Lung (tissue), 12 donors: ENCODE measurements around the gene MECR. TPM values are rescaled to one million over a fixed set of nuclear protein-coding genes. Genes with fewer than 3 reads are reported as not detected.

Experiments used
- ATAC-seq: fragments of 200-7000 bp; cut with Tn5 transposase; one replicate; pipeline ENCODE4 v1.9.1; 2020; ENCODE audit warnings: moderate number of reproducible peaks; ENCODE audit not compliant: insufficient read depth, low FRiP score
- DNase-seq, 3 donors: peaks; one replicate each; pipeline ENCODE4 v3.0.0-alpha.2; 2013 to 2017
- H3K27ac ChIP-seq, 2 donors: one replicate each; pipeline ENCODE4 v1.5.1; 2013; ENCODE audit warnings: mild to moderate bottlenecking in 2 of 2, moderate library complexity in 2 of 2, control low read depth in 1 of 2, inconsistent platforms in 1 of 2, low read depth in 1 of 2, low read length in 1 of 2
- H3K27me3 ChIP-seq, 3 donors: one replicate each; pipeline ENCODE4 v1.5.1; 2013; ENCODE audit warnings: low read length in 2 of 3; ENCODE audit not compliant: control insufficient read depth in 3 of 3, insufficient read depth in 3 of 3
- H3K36me3 ChIP-seq, 4 donors: one replicate each; pipeline ENCODE4 v1.5.1; 2013; ENCODE audit warnings: low read length in 4 of 4, mild to moderate bottlenecking in 1 of 4, moderate library complexity in 1 of 4; ENCODE audit not compliant: control insufficient read depth in 4 of 4, insufficient read depth in 4 of 4
- H3K4me1 ChIP-seq, 5 donors: one replicate each; pipeline ENCODE4 v1.5.1; 2013; ENCODE audit warnings: low read length in 5 of 5, mild to moderate bottlenecking in 2 of 5, moderate library complexity in 1 of 5; ENCODE audit not compliant: control insufficient read depth in 5 of 5, insufficient read depth in 5 of 5
- H3K4me3 ChIP-seq: one replicate; pipeline ENCODE4 v1.5.1; 2013; ENCODE audit warnings: mild to moderate bottlenecking, control low read depth, moderate library complexity
- H3K9ac ChIP-seq, 2 donors: one replicate each; pipeline ENCODE4 v1.5.1; 2013; ENCODE audit warnings: low read length in 2 of 2, control low read depth in 1 of 2; ENCODE audit not compliant: insufficient read depth in 1 of 2
- H3K9me3 ChIP-seq, 4 donors: one replicate each; pipeline ENCODE4 v1.5.1; 2013; ENCODE audit warnings: low read length in 3 of 4, mild to moderate bottlenecking in 1 of 4, moderate library complexity in 1 of 4; ENCODE audit not compliant: control insufficient read depth in 4 of 4, insufficient read depth in 3 of 4
- CTCF ChIP-seq: IDR thresholded peaks from 2 replicates; pipeline ENCODE4 v1.5.1; 2012; ENCODE audit warnings: mild to moderate bottlenecking; ENCODE audit errors: control extremely low read depth, extremely low read depth
- WGBS, 2 donors: extraction: QIAGEN DNeasy Blood & Tissue Kit; methylation state at CpG; one replicate each; pipeline ENCODE4 v1.1.7; 2013; 5-methylcytosine and 5-hydroxymethylcytosine counted together
- polyA plus RNA-seq, 2 donors: library from polyadenylated mRNA; stranded (reverse); fragments of 200-250 nt; gene quantifications; one replicate each; pipeline ENCODE4 v1.2.1, GENCODE V29; 2013
- total RNA-seq, 2 donors: library from RNA; depleted of rRNA in 1 of 2; stranded (reverse); fragments of >200 nt in 1 of 2; gene quantifications; one replicate each; pipeline ENCODE4 v1.2.1, GENCODE V29; 2014 to 2021
- donor health status: control.
- donor health status: control.
- donor health status: Bipolar disorder and iron deficiency.
- donor health status: healthy.
- donor health status: DM: yes; HTN: yes; CAD: no.

MECR gene
- total and polyA plus RNA-seq, 4 donors = 18.0 to 30.1 (median 23.2) TPM

DNA sequence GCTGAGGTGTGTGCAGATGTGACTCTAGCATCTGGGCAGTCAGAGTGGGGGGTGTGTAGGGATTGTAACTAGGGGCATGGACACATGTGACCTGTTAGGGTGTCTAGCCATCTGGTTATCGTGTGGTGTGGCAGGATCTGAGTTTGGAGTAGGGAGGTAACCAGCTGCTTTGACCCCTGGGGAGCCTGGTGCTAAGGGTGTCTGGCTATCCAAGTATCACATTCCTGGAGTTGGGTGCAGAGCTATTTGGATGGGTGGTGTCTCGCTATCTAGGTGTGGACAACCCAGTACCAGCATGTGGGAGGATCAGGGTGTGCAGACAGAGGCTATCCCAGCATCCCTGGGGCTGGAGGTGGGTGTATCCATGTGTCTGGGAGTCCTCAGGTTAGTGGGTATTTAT lies 10.3 kb upstream of the MECR start:
- Histone ChIP-seq H3K4me3 (no peak overlapping the region), H3K27ac (no peak overlapping the region), H3K9me3 (peaks cover 0 to under 1% (median 0%) of the 10 kb centered on the region in 4 donors), H3K36me3 (no peaks in the 10 kb centered on the region), H3K27me3 (peaks cover 0 to 10% (median 4%) of the 10 kb centered on the region in 3 donors), H3K4me1 (peaks cover 0 to 26% (median 6%) of the 10 kb centered on the region in 5 donors), H3K9ac (no peak overlapping the region)
- 69 to 76% methylated on average over 2 of the region's 2 CpGs for WGBS, 2 donors
- no peak for DNase-seq
- TF ChIP-seq CTCF = no peak
- ATAC-seq = no peak

- no peak for TF ChIP-seq CTCF
- Histone ChIP-seq H3K4me1 (peaks cover 0 to 27% (median 6%) of the 10 kb centered on the region in 5 donors), H3K4me3 (no peak overlapping the region), H3K27me3 (peaks cover 0 to 10% (median 7%) of the 10 kb centered on the region in 3 donors), H3K9ac (no peak overlapping the region), H3K9me3 (no peaks in the 10 kb centered on the region), H3K36me3 (no peaks in the 10 kb centered on the region), H3K27ac (no peak overlapping the region)
- 27 to 43% methylated on average over 4 of the region's 4 CpGs for WGBS, 2 donors
- DNase-seq = peak; percentile 36 to 40 (median 36)
- ATAC-seq = no peak
These were observed 9.7 kb upstream of the MECR start for GRCh38 chr1:29240400-29240837.

GRCh38 chr1:29239142-29239541 lies 8.4 kb upstream of the MECR start:
- peak in 2 of 3 donors; percentile 18 to 29 for DNase-seq
- Histone ChIP-seq H3K9ac (no peak overlapping the region), H3K4me1 (peaks cover 0 to 27% (median 6%) of the 10 kb centered on the region in 5 donors), H3K4me3 (no peak overlapping the region), H3K36me3 (no peaks in the 10 kb centered on the region), H3K9me3 (no peaks in the 10 kb centered on the region), H3K27ac (peak overlapping the region in 1 of 2 donors; percentile 92), H3K27me3 (peaks cover 0 to 10% (median 7%) of the 10 kb centered on the region in 3 donors)
- TF ChIP-seq CTCF = no peak
- WGBS, 2 donors = 31 to 34% methylated on average over 7 of the region's 7 CpGs
- peak; percentile 13 for ATAC-seq

DNA sequence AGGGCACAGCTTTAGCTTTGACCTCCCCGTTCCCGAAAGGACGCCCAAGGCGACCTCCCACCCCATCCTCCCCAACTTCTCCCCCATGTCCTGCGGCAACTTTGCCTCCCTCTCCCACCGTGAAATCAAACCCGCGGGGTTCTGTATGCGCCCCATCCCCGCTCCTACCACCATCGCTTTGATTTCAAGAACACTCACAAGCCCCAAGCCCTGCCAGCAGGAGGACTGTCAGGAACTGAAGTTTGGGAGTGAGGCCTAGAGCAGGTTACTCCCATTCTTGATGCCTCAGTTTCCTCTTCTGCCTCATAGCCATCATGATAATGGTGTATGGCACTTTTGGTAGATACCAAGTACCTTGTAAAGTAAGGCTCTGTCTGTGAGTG lies 7.9 kb upstream of the MECR start:
- peaks cover 0 to 10% (median 7%) of the 10 kb centered on the region in 3 donors for H3K27me3 ChIP-seq
- H3K4me1 ChIP-seq = peaks cover 0 to 27% (median 6%) of the 10 kb centered on the region in 5 donors

More for the DNA sequence above, 7.9 kb upstream of the MECR start:
- Histone ChIP-seq H3K9me3 (no peaks in the 10 kb centered on the region), H3K9ac (no peak overlapping the region), H3K4me3 (peak overlapping the region; percentile 7), H3K27ac (peak overlapping the region in 1 of 2 donors; percentile 92), H3K36me3 (no peaks in the 10 kb centered on the region)
- WGBS, 2 donors = 17 to 22% methylated on average over 11 of the region's 11 CpGs
- no peak for TF ChIP-seq CTCF
- no peak for ATAC-seq
- no peak for DNase-seq
